Activated effector memory CD4-positive, alpha-beta T cell treated with anti-CD3 and anti-CD28 coated beads, Interleukin-2, amount 50 U/mL, for 16 hours (primary cell): Measurements from ENCODE around the gene PTGIS.

Experiments
- DNase-seq: peaks from one replicate; pipeline ENCODE4 v3.0.0-alpha.2; 2020

The PTGIS gene

DNA sequence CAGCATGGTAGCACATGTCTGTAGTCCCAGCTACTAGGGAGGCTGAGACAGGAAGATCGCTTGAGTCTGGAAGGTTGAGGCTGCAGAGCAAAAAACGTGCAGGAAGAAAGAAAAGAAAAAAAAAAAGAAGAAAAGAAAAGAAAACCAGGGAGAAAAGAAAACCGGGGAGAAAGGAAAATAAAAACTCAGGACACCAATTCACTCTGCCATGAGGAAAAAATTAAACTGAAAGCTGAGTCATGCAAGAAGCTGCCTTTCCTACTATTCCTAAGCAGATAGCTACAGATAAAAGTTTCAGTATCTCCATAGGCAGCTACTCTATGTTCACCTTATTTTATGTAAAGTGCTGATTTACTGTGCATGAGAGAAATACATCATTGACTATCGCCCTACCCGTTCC, 10.5 kb downstream of the PTGIS start:
- DNase-seq: no peak

- DNase-seq: no peak
Observed at GRCh38 chr20:49556621-49557020, 11.3 kb downstream of the PTGIS start.

DNA sequence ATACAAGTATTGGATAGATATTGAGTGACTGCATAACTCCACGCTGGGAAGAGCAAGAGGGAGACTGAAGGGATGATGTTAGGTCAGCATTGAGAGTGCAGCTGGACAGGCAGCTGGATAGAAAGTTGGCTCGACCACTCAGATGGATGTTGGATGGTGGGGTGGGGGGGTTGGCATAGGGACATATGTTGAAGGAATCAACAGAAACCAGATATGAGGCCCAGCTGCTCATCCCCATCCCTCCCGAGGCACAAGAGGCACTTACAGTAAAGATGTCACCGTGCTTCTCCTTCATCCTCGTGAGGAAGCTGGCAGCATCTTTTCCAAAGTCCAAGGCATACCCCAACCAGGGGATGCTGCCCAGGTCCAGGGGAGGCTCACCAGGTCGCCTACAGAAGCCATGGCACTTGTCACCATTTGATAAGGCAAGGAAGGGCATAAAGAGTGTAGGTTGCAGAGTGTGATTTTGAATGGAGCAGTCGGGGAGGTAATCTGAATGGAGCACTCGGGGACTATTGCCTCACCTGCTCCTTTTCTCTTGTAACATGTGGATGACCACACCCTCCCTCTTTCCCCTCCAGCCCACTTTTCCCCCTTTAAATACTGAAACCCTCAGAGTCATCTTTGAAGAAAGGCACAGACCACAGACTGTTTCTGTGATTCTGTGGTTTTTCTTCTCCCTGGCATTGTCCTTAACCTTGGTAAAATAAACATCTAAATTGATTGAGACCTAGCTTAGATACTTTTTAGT, 18.0 kb downstream of the PTGIS start:
- peak; percentile 34 for DNase-seq

GRCh38 chr20:49548371-49548947, 19.5 kb downstream of the PTGIS start:
- DNase-seq: no peak

GRCh38 chr20:49545572-49545971, 22.4 kb downstream of the PTGIS start:
- DNase-seq: peak; percentile 25

GRCh38 chr20:49544535-49544934, 23.4 kb downstream of the PTGIS start:
- DNase-seq: no peak

DNA sequence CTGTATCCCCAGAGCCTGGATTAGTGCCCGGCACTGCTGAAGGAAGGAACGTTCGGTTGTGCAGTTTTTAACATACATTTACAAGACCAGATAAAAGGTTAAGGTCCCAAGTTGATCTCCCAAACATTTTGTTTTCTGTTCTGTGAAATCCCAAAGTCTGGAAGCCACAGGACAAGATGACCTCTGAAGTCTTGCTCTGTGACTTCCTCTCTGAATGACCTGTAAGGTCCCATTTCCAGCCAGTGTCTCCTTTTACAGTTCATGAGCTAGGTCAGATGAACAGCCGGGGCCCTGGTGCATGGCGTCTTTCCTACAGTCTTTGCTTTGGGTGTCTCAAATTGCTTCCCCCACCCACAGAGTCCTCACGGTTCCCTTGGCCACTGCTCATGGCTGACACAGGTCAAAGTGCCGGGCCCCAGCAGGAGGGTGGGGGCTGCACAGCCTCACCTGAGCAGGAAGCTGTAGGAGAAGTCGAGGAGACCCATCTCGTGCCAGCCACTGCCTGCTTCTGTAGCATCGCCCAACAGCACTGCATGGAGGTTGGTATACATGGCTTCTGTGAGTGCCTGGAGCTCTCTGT, 24.0 kb downstream of the PTGIS start:
- DNase-seq: peak; percentile 42

DNA sequence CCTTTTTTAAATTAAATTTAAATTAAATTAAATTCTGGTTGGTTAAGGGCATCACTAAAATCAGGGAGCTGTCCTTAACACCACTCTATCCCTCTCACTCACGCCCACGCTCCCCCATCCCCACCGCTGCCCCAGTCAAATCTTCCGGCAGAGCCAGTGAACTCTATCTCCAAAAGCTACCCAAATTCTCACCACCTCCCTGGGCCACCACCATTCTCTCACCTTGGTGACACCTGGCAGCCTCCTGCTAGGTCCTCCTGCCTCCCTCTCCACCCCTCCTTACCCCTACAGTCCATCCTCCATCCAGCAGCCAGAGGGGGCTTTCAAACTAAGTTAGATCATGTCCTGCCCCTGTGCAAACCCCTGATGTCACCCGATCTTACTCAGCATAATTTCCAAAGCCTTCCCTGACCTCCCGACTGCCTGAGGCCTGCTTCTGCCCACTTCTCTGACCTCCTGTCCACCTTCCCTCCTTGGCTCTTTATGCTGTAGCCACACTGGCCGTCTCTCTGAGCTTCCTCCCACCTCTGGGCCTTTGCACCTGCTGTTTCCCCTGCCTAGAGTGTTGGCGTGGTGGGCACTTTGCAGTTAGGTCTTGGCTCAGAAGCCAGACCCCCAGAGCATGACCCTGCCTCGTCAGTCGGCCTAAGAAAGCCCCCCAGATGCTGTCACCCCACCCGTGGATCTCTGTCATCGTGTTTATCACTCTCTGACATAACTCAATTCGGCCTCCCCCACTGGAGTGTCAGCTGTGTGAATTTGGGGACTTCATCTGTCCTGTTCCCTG, 24.7 kb downstream of the PTGIS start:
- peak; percentile 55 for DNase-seq

- peak; percentile 41 for DNase-seq
Observed at GRCh38 chr20:49542514-49542991, 25.4 kb downstream of the PTGIS start.

GRCh38 chr20:49541733-49542513, 26.0 kb downstream of the PTGIS start:
- DNase-seq: peak; percentile 86

DNA sequence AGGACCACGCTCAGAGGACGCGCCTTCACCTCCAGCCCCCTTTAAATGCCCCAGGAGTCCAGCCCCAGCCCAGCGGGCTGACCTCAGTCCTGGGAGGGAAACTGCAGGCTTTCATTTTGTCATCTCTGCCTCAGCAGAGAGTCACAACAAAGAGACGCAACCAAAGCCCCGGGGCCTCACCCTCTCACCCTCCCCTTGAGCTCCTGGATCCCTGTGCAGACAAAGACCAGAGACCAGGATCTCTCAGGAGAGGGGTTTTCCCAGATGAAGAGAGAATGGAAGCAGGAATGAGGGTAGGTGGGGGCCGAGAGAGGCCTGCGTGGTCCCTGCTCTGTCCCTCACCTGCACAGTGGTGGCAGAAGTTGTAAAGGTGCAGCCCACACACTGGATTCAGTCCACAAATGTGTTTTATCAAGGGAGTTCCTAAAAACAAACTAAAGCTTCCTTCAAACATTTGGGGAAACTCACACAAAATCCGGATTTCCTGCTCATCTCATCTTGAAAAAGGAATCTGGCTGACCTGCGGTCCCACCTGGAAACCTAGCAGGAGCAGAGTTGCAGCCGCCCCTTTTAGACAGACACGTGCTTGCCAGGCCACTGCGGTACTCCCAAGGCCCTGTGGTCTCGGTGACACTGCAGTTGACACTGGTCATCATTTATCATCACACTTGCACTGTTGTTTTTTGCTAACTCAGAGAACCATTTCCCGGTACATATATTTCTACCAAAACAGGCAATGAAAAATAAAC, 27.1 kb downstream of the PTGIS start:
- peak; percentile 53 for DNase-seq

DNA sequence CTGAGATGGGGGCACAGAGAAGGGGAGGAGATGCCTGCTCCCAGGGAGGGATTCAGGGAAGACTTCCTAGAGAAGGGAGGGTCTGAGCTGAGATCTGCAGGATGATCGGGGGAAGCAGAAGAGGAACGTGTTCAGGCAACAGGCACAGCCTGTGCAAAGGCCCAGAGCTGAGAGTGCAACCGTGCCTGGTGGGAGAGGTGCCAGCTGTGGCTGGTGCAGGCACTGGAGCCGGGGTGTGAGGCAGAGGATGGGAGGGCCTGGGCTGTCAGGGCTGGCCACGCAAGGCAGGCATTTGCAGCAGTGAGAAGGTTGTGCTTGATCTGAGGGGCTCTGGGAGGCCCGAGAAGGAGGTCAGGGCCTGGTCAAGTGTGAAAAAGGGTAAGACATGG, 27.7 kb downstream of the PTGIS start:
- peak; percentile 54 for DNase-seq

GRCh38 chr20:49539481-49540231, 28.3 kb downstream of the PTGIS start:
- peak; percentile 60 for DNase-seq

DNA sequence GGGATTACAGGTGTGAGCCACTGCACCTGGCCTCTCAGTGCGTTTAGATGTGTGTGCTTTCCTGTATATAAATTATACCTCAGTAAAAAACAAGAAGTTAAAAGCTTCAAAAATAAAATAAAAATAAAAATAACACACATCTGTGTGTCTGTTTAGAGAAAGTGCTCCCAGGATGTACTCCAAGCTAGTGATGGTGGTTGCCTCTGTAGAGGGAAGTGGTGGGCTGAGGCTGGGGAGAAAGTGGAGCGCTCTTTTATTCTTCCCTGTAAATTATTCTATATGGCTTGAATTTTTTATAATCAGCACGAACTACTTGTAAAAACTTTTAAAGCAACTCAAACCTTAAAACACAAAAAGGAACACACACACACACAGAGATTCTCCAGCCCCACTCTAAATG, 29.0 kb downstream of the PTGIS start:
- DNase-seq: no peak

GRCh38 chr20:49534255-49534712, 33.7 kb downstream of the PTGIS start:
- DNase-seq: peak; percentile 79

GRCh38 chr20:49532285-49532946, 35.5 kb downstream of the PTGIS start:
- DNase-seq: no peak

GRCh38 chr20:49529470-49529869, 38.5 kb downstream of the PTGIS start:
- no peak for DNase-seq

DNA sequence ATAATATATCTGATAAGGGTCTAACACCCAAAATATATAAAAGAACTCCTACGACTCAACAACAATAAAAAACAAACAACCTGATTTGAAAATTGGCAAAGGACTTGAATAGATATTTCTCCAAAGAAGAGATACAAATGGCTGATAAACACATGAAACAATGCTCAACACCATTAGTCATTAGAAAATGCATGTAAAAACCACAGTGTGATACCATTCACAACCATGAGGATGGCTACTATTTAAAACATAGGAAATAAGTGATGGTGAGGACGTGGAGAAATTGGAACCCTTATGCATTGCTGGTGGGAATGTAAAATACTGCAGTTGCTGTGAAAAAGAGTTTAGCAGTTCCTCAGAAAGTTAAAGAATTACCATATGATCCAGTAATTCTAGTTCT, 41.4 kb downstream of the PTGIS start:
- no peak for DNase-seq

GRCh38 chr20:49526056-49526455, 41.9 kb downstream of the PTGIS start:
- peak; percentile 5 for DNase-seq

- DNase-seq: no peak
Observed at GRCh38 chr20:49523767-49524360, 44.1 kb downstream of the PTGIS start.
